Activated T-cell treated with anti-CD3 and anti-CD28 coated beads for 4 hours (primary cell): Measurements from ENCODE around the gene ZNF701.
A peak's percentile ranks its signal among the peaks of the same experiment; 100 is the strongest.
"Not testable (repeated sequence)": the region's sequence is repeated elsewhere in the genome, so short reads cannot be mapped to it uniquely, and the experiment has no call there.

Source experiments
- DNase-seq: peaks from one replicate; pipeline ENCODE4 v3.0.0-alpha.2; 2020

Gene ZNF701

GRCh38 chr19:52566588-52566987 is 3.5 kb upstream of the ZNF701 start:
- DNase-seq: no peak

DNA sequence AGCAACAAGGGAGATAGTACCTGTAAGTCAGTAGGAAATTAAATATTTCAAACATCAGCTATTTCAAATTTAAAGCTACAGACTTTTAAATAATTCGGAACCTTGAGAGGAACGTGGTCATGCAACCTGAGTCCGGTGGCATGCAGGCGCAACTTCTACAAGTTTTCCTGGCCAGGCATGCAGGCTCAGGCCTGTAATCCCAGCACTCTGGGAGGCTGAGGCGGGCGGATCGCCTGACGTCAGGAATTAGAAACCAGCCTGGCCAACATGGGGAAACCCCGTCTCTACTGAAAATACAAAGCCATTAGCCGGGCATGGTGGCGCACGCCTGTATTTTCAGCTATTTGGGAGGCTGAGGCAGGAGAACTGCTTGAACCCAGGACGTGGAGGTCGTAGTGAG is 2.2 kb upstream of the ZNF701 start:
- no peak for DNase-seq

DNA sequence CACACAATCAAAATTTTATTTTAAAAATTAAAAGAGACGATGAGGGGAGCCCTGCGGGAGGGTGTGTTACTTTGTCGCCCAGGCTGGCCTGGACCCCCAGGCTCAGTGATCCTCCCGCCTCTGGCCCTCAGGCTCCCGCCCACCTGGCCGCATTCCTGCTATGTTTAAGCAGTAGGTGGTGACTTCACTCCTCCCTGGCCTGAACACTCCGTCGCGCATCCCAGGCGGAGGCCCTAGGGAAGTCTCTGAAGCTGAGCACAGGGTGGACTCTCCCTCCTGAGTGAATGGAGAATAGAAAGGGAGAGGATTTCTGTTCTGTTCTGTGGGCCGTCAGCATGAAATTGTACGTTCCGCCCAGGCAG is 468 bp upstream of the ZNF701 start:
- DNase-seq: not testable (repeated sequence)

- no peak for DNase-seq
Observed at GRCh38 chr19:52584736-52585440, 14.8 kb downstream of the ZNF701 start.

- DNase-seq: no peak
Observed at GRCh38 chr19:52585604-52586003, 15.5 kb downstream of the ZNF701 start.

DNA sequence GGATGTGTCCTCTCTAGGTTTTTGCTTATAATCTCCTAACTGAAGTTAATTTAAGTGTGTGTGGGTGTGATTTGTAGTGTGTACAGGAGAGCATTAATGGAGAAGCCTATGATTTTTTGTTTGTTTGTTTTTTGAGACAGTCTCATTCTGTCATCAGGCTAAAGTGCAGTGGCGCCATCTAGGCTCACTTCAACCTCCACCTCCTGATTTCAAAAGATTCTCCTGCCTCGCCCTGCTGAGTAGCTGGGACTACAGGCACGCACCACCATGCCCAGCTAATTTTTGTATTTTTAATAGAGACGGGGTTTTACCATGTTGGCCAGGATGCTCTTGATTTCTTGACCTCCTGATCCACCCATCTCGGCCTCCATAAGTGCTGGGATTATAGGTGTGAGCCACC is 20.6 kb downstream of the ZNF701 start:
- DNase-seq: no peak

GRCh38 chr19:52592301-52592700 is 22.2 kb downstream of the ZNF701 start:
- DNase-seq: no peak

DNA sequence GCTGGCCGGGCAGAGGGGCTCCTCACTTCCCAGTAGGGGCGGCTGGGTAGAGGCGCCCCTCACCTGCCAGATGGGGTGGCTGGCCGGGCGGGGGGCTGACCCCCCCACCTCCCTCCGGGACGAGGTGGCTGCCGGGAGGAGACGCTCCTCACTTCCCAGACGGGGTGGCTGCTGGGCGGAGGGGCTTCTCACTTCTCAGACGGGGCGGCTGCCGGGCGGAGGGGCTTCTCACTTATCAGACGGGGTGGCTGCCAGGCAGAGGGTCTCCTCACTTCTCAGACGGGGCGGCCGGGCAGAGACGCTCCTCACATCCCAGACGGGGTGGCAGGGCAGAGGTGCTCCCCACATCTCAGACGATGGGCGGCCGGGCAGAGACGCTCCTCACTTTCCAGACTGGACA is 23.4 kb downstream of the ZNF701 start:
- not testable (repeated sequence) for DNase-seq

- DNase-seq: no peak
Observed at GRCh38 chr19:52599241-52599640, 29.2 kb downstream of the ZNF701 start.

DNA sequence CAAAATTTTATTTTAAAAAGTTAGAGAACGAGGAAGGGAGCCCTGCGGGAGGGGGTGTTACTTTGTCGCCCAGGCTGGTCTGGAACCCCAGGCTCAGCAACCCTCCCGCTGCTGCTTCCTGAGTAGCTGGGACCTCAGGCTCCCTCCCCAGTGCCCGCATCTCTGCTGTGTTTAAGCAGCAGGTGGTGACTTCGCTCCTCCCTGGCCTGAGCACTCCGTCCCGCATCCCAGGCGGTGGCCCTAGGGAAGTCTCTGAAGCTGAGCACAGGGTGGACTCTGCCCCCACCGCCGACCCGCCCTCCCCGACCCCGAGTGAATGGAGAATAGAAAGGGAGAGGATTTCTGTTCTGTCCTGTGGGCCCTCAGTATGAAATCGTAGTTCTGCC is 30.5 kb downstream of the ZNF701 start:
- peak; percentile 1 for DNase-seq

GRCh38 chr19:52601025-52601973 is 31.2 kb downstream of the ZNF701 start:
- peak; percentile 95 for DNase-seq

GRCh38 chr19:52601974-52602366 is 31.9 kb downstream of the ZNF701 start:
- not testable (repeated sequence) for DNase-seq

DNA sequence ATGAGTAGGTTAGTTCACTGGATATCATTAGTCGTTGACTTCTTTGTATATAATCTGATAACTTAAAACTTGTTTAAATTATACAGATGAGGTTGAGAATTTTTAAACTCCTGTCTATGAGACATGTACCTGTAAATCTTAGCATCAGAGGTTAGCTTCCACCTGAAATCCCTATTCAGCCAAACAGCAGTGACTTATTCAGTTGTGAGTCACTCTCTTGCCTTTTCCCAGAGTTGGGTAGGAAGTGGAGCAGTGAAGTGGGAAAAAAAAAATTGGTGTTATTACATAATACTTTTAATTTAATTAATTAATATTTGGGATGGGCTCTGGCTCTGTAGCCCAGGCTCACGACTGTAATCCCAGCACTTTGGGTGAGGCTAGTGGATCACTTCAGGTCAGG is 32.9 kb downstream of the ZNF701 start:
- no peak for DNase-seq

GRCh38 chr19:52603558-52604207 is 33.6 kb downstream of the ZNF701 start:
- no peak for DNase-seq

DNA sequence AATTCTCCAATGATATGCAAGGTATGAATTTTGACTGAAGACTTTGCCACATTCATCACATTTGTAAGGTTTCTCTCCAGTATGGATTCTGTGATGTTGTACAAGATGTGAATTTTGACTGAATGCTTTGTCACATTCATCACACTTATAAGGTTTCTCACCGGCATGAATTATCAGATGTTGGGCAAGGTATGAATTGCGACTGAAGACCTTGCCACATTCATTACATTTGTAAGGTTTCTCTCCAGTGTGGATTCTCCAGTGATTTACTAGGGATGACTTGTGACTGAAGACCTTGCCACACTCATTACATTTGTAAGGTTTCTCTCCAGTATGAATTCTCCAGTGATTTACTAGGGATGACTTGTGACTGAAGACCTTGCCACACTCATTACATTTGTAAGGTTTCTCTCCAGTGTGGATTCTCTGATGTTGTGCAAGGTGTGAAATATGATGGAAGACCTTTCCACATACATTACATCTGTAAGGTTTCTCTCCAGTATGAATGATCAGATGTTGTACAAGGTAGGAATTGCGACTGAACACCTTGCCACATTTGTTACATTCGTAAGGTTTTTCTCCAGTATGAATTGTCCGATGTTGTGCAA is 43.3 kb downstream of the ZNF701 start:
- no peak for DNase-seq

DNA sequence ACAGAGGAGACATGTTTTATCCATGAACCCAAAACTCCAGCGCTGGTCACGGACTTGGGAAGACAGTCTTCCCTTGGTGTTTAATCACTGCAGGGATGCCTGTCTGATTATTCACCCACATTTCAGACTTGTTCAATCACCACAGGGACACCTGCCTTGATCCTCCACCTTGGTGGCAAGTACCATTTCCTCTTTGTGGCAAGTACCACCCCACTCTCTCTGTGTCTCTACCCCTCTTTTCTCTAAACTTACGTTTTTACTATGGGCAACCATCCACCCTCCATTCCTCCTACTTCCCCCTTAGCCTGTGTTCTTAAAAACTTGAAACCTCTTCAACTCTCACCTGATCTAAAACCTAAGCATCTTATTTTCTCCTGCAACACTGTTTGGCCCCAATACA is 51.3 kb downstream of the ZNF701 start:
- DNase-seq: no peak

DNA sequence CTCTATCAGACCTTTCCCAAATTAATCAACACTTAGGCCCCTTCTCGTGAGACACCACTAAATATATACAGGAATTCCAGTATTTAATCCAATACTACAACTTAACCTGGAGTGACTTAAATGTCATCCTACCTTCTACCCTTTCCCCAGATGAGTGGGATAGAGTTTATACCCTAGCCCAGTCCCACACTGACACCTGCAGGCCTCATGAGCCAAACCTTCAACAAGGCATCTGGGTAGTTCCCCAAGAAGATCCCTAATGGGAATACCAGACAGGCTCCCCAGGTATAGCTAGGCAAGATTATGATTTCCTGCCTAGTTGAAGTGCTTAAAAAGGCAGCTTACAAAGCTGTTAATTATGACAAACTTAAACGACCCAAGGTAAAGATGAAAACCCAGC is 52.2 kb downstream of the ZNF701 start:
- no peak for DNase-seq

DNA sequence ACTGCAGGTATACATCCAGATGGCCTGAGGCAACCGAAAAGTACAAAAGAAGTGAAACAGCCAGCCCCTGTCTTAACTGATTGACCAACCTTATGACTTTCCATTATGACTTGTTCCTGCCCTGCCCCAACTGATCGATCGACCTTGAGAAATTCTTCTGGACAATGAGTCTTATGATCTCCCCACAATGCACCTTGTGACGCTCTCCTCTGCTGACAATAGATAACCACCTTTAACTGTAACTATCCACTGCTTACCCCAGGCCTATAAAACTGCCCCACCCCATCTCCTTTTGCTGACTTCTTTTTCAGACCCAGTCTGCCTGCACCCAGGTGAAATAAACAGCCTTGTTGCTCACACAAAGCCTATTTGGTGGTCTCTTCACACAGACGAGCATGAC is 56.8 kb downstream of the ZNF701 start:
- no peak for DNase-seq

DNA sequence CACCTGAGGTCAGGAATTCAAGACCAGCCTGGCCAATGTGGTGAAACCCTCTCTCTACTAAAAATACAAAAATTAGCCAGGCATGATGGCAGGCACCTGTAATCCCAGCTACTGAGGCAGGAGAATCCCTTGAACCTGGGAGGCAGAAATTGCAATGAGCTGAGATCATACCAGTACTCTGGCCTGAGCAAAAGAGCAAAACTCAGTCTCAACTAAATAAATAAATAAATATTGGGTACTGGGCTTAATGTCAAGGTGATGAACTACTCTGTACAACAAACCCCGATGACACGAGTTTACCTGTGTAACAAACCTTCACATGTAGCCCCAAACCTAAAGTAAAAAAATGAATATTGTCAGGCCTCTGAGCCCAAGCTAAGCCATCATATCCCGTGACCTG is 57.4 kb downstream of the ZNF701 start:
- DNase-seq: not testable (repeated sequence)

DNA sequence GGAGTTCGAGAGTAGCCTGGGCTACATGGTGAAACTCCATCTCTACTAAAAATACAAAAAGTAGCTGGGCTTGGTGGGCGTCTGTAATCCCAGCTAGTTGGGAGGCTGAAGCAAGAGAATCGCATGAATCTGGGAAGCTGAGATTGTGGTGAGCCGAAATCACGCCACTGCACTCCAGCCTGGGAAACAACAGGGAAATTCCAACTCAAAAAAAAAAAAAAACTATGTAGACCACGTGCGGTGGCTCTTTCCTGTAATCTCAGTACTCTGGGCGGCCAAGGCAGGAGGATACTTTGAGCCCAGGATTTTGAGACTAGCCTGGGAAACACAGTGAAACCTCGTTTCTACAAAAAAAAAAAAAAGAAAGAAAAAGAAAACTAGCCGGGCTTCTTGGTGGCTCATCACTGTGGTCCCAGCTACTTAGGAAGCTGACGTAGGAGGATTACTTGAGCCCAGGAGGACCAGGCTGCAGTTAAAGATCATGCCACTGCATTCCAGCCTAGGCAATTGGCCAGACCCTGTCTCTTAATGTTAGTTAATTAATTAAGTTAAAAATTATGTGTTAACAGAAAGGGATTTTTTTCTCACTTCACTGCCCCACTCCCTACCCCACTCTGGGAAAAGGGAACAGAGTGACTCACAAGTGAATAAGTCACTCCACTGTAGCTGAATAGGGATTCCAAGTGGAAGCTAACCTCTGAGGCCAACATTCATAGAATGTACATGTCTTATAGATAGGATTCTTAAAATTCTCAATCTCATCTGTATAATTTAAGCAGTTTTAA is 65.9 kb downstream of the ZNF701 start:
- no peak for DNase-seq
